Esophagus muscularis mucosa (tissue), 4 donors: ENCODE results near the gene CHIA. TPM values are rescaled to one million over a fixed set of nuclear protein-coding genes. Genes with fewer than 3 reads are reported as not detected.

Experiments used
- DNase-seq: peaks from one replicate; pipeline ENCODE4 v3.0.0-alpha.2; 2017; ENCODE audit errors: extremely low spot score
- H3K27ac ChIP-seq, 4 donors: fragments of 200-600 bp; sonication (generic); replicated peaks in 1 of 4; 1 replicate in 3 of 4; 2 replicates in 1 of 4; pipeline ENCODE4 v1.5.1; 2016 to 2019; ENCODE audit warnings: mild to moderate bottlenecking in 1 of 4
- H3K27me3 ChIP-seq, 4 donors: fragments of 200-600 bp; sonication (generic); one replicate each; pipeline versions ENCODE4 v1.5.1 to v1.6.0; 2016 to 2019
- H3K36me3 ChIP-seq, 4 donors: fragments of 200-600 bp; sonication (generic); one replicate each; pipeline ENCODE4 v1.5.1; 2016 to 2019
- H3K4me1 ChIP-seq, 4 donors: fragments of 200-600 bp; sonication (generic); one replicate each; pipeline ENCODE4 v1.5.1; 2016 to 2019
- H3K4me3 ChIP-seq, 4 donors: fragments of 200-600 bp; sonication (generic); 1 replicate in 2 of 4; 2 replicates in 2 of 4; pipeline ENCODE4 v1.5.1; 2016 to 2019; ENCODE audit warnings: mild to moderate bottlenecking in 4 of 4, moderate library complexity in 1 of 4
- H3K9me3 ChIP-seq, 4 donors: fragments of 200-600 bp; sonication (generic); 1 replicate in 3 of 4; 2 replicates in 1 of 4; pipeline ENCODE4 v1.5.1; 2016 to 2019
- CTCF ChIP-seq, 3 experiments: fragments of 200-600 bp in 2 of 3; fragments of 450-650 bp in 1 of 3; sonication (generic) in 2 of 3; IDR thresholded peaks; one replicate each; pipeline ENCODE4 v1.5.1; 2017 to 2019; ENCODE audit warnings: antibody characterized with exemption in 3 of 3, mild to moderate bottlenecking in 2 of 3, moderate library complexity in 1 of 3
- EP300 ChIP-seq: sonication (generic); formaldehyde crosslinking; IDR thresholded peaks from one replicate; pipeline ENCODE4 v1.6.1; 2017; ENCODE audit warnings: antibody characterized with exemption
- POLR2A ChIP-seq: fragments of 450-650 bp; IDR thresholded peaks from one replicate; pipeline ENCODE4 v1.6.1; 2017; ENCODE audit warnings: antibody characterized with exemption, moderate library complexity, mild to moderate bottlenecking, low read depth
- POLR2AphosphoS5 ChIP-seq, 2 donors: sonication (generic); formaldehyde crosslinking; IDR thresholded peaks; one replicate each; pipeline ENCODE4 v1.6.1; 2017; ENCODE audit warnings: antibody characterized with exemption in 2 of 2
- WGBS: methylation state at CpG from one replicate; pipeline ENCODE4 v1.1.5; 2018; 5-methylcytosine and 5-hydroxymethylcytosine counted together
- intact Hi-C: fragments of 100-400 bp; cut with DNase I; formaldehyde crosslinking; loops from one replicate; pipeline ENCODE4 v1.15.1; 2023
- small RNA-seq, 3 donors: library from RNA; depleted of rRNA; stranded (forward); fragments of <200 nt; gene quantifications; one replicate each; pipeline ENCODE3, GENCODE V24; 2016
- total RNA-seq, 4 donors: library from RNA; depleted of rRNA; stranded (reverse); fragments of >200 nt; gene quantifications; one replicate each; pipeline versions ENCODE4 v1.1.0 to v1.2.1, GENCODE V29; 2016

Gene CHIA
- total RNA-seq, 4 donors from 2014 or later, result not detected

GRCh38 chr1:111361761-111362160 lies 71.1 kb downstream of the CHIA start:
- Histone ChIP-seq H3K4me1 (no peaks in the 10 kb centered on the region), H3K4me3 (no peak overlapping the region), H3K27ac (no peak overlapping the region), H3K9me3 (no peaks in the 10 kb centered on the region), H3K27me3 (no peaks in the 10 kb centered on the region), H3K36me3 (no peaks in the 10 kb centered on the region)
- TF ChIP-seq EP300, result no peak
- no peak for TF ChIP-seq POLR2A
- no peak for TF ChIP-seq CTCF (IDR thresholded peaks at IDR 0.05)
- TF ChIP-seq POLR2AphosphoS5 (IDR thresholded peaks at IDR 0.05), result no peak
- 96% methylated on average over 9 of the region's 9 CpGs for WGBS
- intact Hi-C loops, result no loop called here
- no peak for DNase-seq

- Histone ChIP-seq H3K4me1 (no peaks in the 10 kb centered on the region), H3K27ac (no peak overlapping the region), H3K36me3 (no peaks in the 10 kb centered on the region), H3K9me3 (no peaks in the 10 kb centered on the region), H3K27me3 (peaks cover 0 to 13% (median 0%) of the 10 kb centered on the region in 4 donors), H3K4me3 (no peak overlapping the region)
- intact Hi-C loops, result no loop called here
- no peak for DNase-seq
- WGBS, result 53% methylated on average over 4 of the region's 4 CpGs
- TF ChIP-seq POLR2AphosphoS5 (IDR thresholded peaks at IDR 0.05) (no peak), POLR2A (no peak), EP300 (no peak), CTCF (IDR thresholded peaks at IDR 0.05) (no peak)
Measured at GRCh38 chr1:111364690-111365089, 74.0 kb downstream of the CHIA start.

- no peaks in the 10 kb centered on the region for H3K4me1 ChIP-seq
- 65% methylated on average over 1 of the region's 1 CpG for WGBS
Measured at GRCh38 chr1:111366256-111366655, 75.6 kb downstream of the CHIA start.

GRCh38 chr1:111369177-111369576 lies 78.5 kb downstream of the CHIA start:
- Histone ChIP-seq H3K9me3 (no peaks in the 10 kb centered on the region), H3K4me1 (no peaks in the 10 kb centered on the region), H3K36me3 (no peaks in the 10 kb centered on the region), H3K4me3 (no peak overlapping the region), H3K27ac (no peak overlapping the region), H3K27me3 (peaks cover 0 to 48% (median 0%) of the 10 kb centered on the region in 4 donors)
- intact Hi-C loops, result no loop called here
- 67% methylated on average over 1 of the region's 2 CpGs for WGBS
- no peak for DNase-seq
- TF ChIP-seq POLR2AphosphoS5 (IDR thresholded peaks at IDR 0.05) (no peak), POLR2A (no peak), CTCF (IDR thresholded peaks at IDR 0.05) (no peak), EP300 (no peak)

More at GRCh38 chr1:111366256-111366655, 75.6 kb downstream of the CHIA start:
- DNase-seq, result no peak
- intact Hi-C loops, result no loop called here
- Histone ChIP-seq H3K27ac (no peak overlapping the region), H3K27me3 (peaks cover 0 to 24% (median 0%) of the 10 kb centered on the region in 4 donors), H3K4me3 (no peak overlapping the region), H3K36me3 (no peaks in the 10 kb centered on the region), H3K9me3 (no peaks in the 10 kb centered on the region)
- no peak for TF ChIP-seq EP300

- WGBS, result 62% methylated on average over 3 of the region's 3 CpGs
- Histone ChIP-seq H3K4me3 (no peak overlapping the region), H3K36me3 (no peaks in the 10 kb centered on the region), H3K4me1 (no peaks in the 10 kb centered on the region), H3K27ac (no peak overlapping the region), H3K9me3 (no peaks in the 10 kb centered on the region), H3K27me3 (peaks cover 0 to 48% (median 0%) of the 10 kb centered on the region in 4 donors)
- intact Hi-C loops, result no loop called here
- no peak for DNase-seq
- no peak for TF ChIP-seq POLR2AphosphoS5 (IDR thresholded peaks at IDR 0.05)
- no peak for TF ChIP-seq EP300
- TF ChIP-seq CTCF (IDR thresholded peaks at IDR 0.05), result no peak
- no peak for TF ChIP-seq POLR2A
Measured at GRCh38 chr1:111369645-111370044, 79.0 kb downstream of the CHIA start.

Small RNAs within 50 kb of the gene (small RNA-seq; reads per million reads assigned to genes)
- gene AL356387.2, result 0 reads per million in 3 donors

Other genes starting within 250 kb of the CHIA start
- gene DRAM2, start 150.8 kb upstream of the CHIA start, total RNA-seq, result 10 to 100 TPM; 28.7 to 31.6 (median 30.0) TPM
- 10 to 100 TPM; 20.2 to 27.0 (median 23.7) TPM for gene CEPT1, start 150.6 kb upstream of the CHIA start, total RNA-seq
- 10 to 100 TPM in 1 of 4 donors, 1 to 10 TPM in 3; 4.0 to 13.8 (median 5.2) TPM for gene DENND2D, start 90.2 kb upstream of the CHIA start, total RNA-seq
- 1 to 10 TPM in 2 of 4 donors, not detected in 2; 1.7 to 5.4 TPM for gene CHI3L2, start 63.1 kb upstream of the CHIA start, total RNA-seq
- gene OVGP1, start 136.9 kb downstream of the CHIA start, total RNA-seq, result 1 to 10 TPM in 3 of 4 donors, under 1 TPM in 1; 0.83 to 1.2 (median 1.2) TPM
- 10 to 100 TPM; 20.8 to 27.6 (median 25.7) TPM for gene WDR77, start 158.4 kb downstream of the CHIA start, total RNA-seq
- gene ATP5PB, start 158.6 kb downstream of the CHIA start, total RNA-seq, result 100 to 1,000 TPM; 177 to 203 (median 192) TPM
- gene C1orf162, start 183.1 kb downstream of the CHIA start, total RNA-seq, result 10 to 100 TPM in 3 of 4 donors, 1 to 10 TPM in 1; 7.5 to 23.0 (median 12.2) TPM
- 10 to 100 TPM in 1 of 4 donors, 1 to 10 TPM in 3; 4.9 to 13.3 (median 5.1) TPM for gene ADORA3, start 212.8 kb downstream of the CHIA start, total RNA-seq
- gene TMIGD3, start 212.8 kb downstream of the CHIA start, total RNA-seq, result 1 to 10 TPM; 1.7 to 2.6 (median 2.3) TPM